ENCODE measurements around the gene PTPRK.

DNA sequence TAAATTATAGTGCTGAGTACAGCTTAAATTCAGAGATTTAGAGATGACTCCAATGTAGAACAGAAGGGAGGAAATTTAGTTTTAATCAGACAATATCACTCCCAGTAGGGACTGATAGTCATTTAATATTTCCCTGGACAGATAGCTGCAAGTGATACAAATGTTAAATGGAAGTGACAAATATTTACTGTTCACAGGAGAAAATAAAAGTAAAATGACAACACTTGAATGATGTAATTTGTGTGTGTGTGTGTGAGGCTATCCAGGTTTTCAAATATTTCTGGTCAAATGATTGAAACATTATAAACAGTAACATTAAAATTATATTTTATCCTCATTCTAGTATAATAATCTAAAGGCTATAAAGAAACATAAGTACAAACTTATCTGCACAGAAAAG, 399.2 kb downstream of the PTPRK start:
- TF ChIP-seq, protein P1, sequence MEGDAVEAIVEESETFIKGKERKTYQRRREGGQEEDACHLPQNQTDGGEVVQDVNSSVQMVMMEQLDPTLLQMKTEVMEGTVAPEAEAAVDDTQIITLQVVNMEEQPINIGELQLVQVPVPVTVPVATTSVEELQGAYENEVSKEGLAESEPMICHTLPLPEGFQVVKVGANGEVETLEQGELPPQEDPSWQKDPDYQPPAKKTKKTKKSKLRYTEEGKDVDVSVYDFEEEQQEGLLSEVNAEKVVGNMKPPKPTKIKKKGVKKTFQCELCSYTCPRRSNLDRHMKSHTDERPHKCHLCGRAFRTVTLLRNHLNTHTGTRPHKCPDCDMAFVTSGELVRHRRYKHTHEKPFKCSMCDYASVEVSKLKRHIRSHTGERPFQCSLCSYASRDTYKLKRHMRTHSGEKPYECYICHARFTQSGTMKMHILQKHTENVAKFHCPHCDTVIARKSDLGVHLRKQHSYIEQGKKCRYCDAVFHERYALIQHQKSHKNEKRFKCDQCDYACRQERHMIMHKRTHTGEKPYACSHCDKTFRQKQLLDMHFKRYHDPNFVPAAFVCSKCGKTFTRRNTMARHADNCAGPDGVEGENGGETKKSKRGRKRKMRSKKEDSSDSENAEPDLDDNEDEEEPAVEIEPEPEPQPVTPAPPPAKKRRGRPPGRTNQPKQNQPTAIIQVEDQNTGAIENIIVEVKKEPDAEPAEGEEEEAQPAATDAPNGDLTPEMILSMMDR (IDR thresholded peaks at IDR 0.05): no peak
- TF ChIP-seq POLR2A (IDR thresholded peaks at IDR 0.05): no peak

Data from thyroid gland (tissue), 4 donors.